Measurements from ENCODE around the gene SEMA4G.

The SEMA4G gene

DNA sequence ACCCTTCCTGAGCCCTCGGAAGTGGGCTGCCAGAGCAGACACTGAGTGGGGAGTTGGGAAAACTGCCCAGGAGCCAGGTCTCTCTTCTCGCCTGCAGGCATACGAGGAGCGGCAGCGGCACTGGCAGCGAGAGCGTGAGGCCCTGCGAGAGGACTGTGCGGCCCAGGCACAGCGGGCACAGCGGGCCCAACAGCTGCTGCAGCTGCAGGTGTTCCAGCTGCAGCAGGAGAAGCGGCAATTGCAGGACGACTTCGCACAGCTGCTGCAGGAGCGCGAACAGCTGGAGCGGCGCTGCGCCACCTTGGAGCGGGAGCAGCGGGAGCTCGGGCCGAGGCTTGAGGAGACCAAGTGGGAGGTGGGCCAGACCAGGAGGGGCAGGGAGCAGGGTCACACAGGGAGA lies 36.1 kb downstream of the SEMA4G start:
- no peaks in the 10 kb centered on the region for H3K9me3 Mint-ChIP-seq
- H3K36me3 Mint-ChIP-seq (ENCODE audit: low read depth): no peaks in the 10 kb centered on the region
- H3K27me3 Mint-ChIP-seq: no peaks in the 10 kb centered on the region
- no peak for ATAC-seq
- H3K27ac Mint-ChIP-seq: no peak overlapping the region
- no peak overlapping the region for H3K4me3 Mint-ChIP-seq
- DNase-seq: no peak
- H3K4me1 Mint-ChIP-seq: peaks cover 5% of the 10 kb centered on the region

DNA sequence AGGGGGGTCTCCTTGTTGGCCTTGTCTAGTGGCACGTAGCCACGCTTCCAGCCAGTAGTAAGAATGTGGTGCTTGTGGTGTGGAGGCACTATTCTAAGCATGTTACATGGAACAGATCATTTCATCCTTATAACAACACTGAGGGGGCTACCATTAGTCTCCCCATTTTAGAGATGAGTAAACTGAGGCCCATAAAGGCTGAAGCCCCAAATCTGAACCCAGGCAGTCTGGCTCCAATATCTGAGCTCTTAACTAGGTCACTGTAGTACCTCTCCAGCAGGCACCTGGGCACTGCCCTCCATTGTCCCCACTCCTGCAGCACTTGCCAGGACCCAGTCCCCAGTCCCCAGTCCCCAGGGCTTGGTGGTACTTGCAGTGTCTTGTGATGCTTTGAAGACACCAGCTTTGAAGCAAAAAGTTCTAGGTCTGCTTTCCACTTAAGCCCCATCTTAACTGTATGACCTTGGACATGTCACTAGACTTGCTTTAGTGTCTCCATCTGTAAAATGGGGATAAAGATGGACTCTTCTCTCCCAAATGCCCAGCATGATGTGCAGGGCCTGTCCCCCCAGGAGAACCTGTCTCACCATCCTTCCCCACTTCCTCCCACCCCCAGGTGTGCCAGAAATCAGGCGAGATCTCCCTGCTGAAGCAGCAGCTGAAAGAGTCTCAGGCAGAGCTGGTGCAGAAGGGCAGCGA lies 36.7 kb downstream of the SEMA4G start:
- no peaks in the 10 kb centered on the region for H3K27me3 Mint-ChIP-seq
- H3K27ac Mint-ChIP-seq: no peak overlapping the region
- peaks cover 2% of the 10 kb centered on the region for H3K4me1 Mint-ChIP-seq
- no peaks in the 10 kb centered on the region for H3K36me3 Mint-ChIP-seq (ENCODE audit: low read depth)
- DNase-seq (no peak), ATAC-seq (no peak)
- H3K4me3 Mint-ChIP-seq: no peak overlapping the region
- no peaks in the 10 kb centered on the region for H3K9me3 Mint-ChIP-seq

DNA sequence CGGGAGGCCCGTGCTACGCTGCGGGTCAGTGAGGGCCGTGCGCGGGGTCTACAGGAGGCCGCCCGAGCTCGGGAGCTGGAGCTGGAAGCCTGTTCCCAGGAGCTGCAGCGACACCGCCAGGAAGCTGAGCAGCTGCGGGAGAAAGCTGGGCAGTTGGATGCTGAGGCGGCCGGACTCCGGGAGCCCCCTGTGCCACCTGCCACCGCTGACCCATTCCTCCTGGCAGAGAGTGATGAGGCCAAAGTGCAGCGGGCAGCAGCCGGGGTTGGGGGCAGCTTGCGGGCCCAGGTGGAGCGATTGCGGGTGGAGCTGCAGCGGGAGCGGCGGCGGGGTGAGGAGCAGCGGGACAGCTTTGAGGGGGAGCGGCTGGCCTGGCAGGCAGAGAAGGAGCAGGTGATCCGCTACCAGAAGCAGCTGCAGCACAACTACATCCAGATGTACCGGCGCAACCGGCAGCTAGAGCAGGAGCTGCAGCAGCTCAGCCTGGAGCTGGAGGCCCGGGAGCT lies 37.3 kb downstream of the SEMA4G start:
- DNase-seq (no peak), ATAC-seq (no peak)
- no peak overlapping the region for H3K27ac Mint-ChIP-seq

DNA sequence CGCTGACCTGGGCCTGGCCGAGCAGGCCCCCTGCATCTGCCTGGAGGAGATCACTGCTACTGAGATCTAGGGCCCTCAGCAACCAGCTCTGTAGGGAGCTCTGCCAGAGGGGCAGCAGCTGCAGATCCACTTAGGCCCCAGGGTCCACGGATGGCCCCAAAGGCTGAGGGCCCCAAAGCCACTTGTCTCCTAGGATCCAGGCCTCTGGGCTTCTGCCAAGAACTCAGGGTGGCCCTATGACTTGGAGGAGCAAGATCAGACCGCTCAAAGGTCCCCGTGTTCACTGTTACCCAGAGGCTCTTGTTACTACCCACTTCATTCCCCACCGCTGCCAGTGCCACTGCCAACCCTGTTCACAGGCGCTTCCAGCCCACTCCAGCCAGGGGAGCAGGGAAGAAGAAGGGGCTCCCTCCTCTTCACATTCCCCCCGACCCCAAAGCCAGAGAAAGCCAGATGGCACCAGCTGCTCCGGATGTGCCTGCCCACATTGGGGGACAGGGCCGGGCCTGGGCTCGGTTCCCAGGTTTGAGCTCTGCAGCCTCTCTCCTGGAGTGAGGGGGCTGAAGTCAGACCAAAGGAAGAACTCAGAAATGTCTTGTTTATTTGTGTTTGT lies 37.9 kb downstream of the SEMA4G start:
- Mint-ChIP-seq H3K36me3 (ENCODE audit: low read depth) (no peaks in the 10 kb centered on the region), H3K27me3 (no peaks in the 10 kb centered on the region), H3K9me3 (no peaks in the 10 kb centered on the region), H3K4me3 (no peak overlapping the region), H3K27ac (no peak overlapping the region), H3K4me1 (no peaks in the 10 kb centered on the region)
- no peak for ATAC-seq
- no peak for DNase-seq

More for the DNA sequence above, 37.3 kb downstream of the SEMA4G start:
- H3K4me1 Mint-ChIP-seq: no peaks in the 10 kb centered on the region
- no peaks in the 10 kb centered on the region for H3K9me3 Mint-ChIP-seq
- H3K36me3 Mint-ChIP-seq (ENCODE audit: low read depth): no peaks in the 10 kb centered on the region
- H3K4me3 Mint-ChIP-seq: no peak overlapping the region
- H3K27me3 Mint-ChIP-seq: no peaks in the 10 kb centered on the region

DNA sequence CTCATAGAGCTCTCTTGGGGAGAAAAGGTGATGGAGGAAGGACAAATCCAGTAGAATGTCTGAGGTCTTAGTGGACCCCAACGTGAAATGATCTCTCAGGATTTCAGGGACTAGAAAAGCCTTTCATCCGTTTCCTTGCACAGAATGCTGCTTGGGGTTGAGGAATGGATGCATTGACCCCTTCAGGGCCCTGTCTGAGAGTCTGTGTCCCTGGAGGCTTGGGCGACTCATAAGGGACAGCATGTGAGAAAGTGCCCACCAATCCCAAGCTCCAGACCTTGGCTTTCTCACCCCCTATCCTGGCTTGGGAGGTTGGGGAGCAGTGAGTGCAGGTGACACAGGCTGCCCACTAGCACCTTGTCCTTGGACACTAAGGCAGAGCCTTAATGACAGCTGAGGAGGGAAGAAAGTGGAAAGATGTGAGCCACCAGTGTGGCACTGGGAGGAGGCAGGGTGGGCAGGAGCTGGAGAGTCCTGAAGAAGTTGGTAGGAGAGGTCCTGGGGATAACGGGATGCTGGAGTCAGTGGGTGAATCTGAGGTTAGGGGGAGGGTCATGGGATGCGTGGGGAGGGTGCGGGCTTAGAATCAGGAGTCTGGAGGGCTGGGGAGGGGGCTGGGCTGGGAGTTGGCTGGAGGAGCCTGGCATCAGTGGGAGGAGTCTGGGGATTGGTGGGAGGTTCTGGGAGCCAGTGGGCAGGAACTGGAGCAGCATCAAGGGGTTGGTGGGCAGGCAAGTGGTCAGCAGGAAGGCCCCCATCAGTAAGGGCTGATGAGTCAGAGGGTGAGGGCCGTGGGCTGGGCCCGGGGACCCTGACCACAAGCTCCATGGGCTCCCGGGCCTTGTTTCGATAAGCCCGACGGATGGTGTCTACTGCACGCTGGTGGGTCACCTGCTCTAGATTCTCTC lies 38.9 kb downstream of the SEMA4G start:
- ATAC-seq: no peak
- Mint-ChIP-seq H3K27ac (no peak overlapping the region), H3K27me3 (peaks cover 1% of the 10 kb centered on the region)

DNA sequence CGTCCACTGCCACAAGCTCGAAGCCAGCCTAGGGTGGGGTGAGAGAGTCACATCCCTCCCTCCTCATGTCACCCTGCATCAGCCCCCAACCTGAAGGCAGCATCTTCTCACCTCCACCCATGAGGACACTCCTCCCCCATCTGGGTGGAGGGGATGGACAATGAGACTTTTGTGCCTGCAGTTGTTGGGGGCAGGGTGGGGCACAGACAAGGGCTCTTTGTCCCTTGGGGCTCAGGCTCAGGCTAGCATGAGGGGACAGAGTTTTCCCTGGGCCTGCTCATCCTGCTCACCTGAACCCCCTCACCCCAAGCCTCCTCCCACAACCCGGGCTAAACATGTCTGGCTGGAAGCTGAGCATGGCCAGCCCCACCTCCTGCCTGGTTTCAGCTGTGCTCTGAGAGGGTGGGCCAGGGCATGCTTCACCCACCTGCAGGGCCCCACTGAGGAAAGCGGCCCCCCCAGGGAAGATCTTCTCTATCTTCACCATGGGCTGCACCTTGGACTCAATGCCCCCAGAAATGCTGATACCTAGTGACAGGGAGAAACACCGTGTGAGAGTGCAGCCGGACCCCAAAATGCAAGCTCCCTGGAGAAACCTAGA lies 39.6 kb downstream of the SEMA4G start:
- no peak for ATAC-seq
- DNase-seq: no peak
- peaks cover 6% of the 10 kb centered on the region for H3K27me3 Mint-ChIP-seq
- H3K4me1 Mint-ChIP-seq: peaks cover 12% of the 10 kb centered on the region
- H3K36me3 Mint-ChIP-seq (ENCODE audit: low read depth): no peaks in the 10 kb centered on the region
- no peak overlapping the region for H3K4me3 Mint-ChIP-seq
- H3K9me3 Mint-ChIP-seq: no peaks in the 10 kb centered on the region
- H3K27ac Mint-ChIP-seq: no peak overlapping the region

More for the DNA sequence above, 38.9 kb downstream of the SEMA4G start:
- Mint-ChIP-seq H3K9me3 (no peaks in the 10 kb centered on the region), H3K4me3 (no peak overlapping the region), H3K4me1 (peaks cover 7% of the 10 kb centered on the region), H3K36me3 (ENCODE audit: low read depth) (no peaks in the 10 kb centered on the region)
- DNase-seq: no peak

DNA sequence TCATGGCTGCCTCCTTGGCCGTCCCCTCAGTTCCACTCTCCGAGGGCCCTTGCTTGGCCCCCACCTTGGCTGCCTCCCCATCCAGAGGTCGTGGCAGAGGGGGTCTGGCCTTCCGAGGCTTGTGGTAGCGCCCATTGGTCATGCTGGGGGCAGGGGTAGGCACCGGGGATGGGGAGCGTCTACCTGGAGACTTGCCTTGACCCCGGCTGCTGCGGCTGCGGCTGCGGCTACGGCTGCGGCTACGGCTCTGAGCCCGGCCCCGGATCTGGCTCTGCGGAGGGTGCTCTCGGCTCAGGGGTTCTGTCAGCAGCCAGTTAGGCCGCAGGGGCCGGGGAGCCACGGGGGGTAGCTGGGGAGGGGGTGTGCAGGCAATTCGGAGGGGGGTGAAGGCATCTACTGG lies 41.0 kb downstream of the SEMA4G start:
- peaks cover 12% of the 10 kb centered on the region for H3K27me3 Mint-ChIP-seq
- DNase-seq (no peak), ATAC-seq (no peak)
- H3K9me3 Mint-ChIP-seq: no peaks in the 10 kb centered on the region
- peaks cover 26% of the 10 kb centered on the region for H3K4me1 Mint-ChIP-seq
- H3K36me3 Mint-ChIP-seq (ENCODE audit: low read depth): no peaks in the 10 kb centered on the region
- H3K27ac Mint-ChIP-seq: no peak overlapping the region
- H3K4me3 Mint-ChIP-seq: no peak overlapping the region

DNA sequence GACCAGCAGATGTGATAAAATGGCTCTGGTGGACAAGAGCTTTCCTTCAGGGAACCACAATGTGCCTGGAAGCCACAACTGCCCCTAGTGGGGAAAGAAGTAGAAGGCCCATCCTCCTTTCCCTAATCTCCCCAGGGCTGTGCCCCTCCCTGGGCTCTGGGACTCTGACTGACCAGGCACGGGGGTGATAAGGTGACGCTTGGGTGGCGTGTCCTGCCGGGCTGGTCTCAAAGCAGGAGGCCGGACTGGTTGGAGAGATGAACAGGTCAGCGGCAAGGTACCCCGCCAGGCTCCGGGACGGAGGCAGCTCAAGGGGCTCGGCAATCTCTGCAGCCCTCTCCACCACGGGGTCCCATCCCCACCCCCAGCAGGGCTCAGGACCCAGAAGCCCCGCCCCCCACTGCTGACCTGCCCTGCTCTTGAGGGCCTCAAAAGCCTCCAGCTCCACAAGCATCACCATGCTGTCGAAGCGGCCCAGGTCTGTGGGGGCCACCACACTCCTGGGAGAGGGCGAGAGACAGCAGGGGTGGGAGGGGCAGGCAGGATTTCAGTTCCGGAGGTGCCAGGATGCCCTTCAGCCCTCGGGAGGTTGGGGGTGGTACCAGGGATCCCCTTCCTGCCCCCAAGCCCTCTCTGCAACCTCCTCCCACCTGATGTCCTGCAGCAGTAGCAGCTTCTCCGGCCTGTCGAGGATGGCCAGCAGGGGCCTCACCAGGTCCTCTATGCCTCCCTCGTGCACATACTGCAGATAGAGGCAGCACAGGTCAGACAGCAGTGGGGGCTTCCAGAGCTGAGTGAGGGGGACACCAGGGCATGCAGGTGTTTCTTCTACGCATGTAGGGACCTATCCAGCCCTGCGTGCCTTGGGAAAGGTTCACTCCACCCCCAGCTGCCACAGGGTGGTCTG lies 42.5 kb downstream of the SEMA4G start:
- ATAC-seq (no peak), DNase-seq (no peak)
- H3K4me3 Mint-ChIP-seq: no peak overlapping the region
- no peaks in the 10 kb centered on the region for H3K9me3 Mint-ChIP-seq
- H3K4me1 Mint-ChIP-seq: peaks cover 27% of the 10 kb centered on the region
- no peaks in the 10 kb centered on the region for H3K36me3 Mint-ChIP-seq (ENCODE audit: low read depth)
- peaks cover 18% of the 10 kb centered on the region for H3K27me3 Mint-ChIP-seq
- H3K27ac Mint-ChIP-seq: no peak overlapping the region

DNA sequence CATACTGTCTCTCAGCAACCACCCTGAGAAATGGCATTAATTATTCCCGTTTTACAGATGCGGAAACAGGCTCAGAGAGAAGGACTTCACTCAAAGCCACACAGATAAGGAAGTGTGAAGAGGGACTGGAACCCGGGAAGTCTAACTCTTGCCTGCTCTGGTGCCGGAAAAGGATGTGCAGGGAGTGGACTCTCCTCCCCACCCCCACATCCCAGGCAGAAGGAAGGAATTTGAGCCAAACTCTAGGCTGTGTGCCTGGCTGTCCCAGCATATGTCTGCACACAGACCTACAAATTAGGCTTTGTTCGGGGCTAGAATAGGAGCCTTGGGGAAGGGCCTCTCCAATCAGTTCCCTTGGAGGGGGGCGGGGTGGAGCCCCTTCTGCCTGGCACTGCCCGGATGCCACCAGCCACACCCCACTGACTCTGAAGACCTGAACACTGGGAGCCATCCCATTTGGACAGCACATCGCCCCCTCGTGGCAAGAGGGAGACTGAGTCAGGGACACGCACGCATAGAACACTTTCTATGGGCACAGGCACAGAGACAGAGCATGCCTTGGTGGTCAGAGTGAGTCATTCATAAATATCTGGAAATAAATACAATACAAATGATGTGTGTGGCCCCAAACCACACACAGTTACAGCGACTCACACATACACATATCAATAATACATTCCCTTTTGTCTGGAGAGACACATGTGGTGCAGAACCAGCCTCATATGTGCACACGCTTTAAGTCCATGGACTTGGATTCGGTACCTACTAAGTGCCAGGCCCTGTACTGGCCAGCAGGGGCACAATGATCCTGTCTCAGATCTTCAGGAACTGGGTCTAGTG lies 43.4 kb downstream of the SEMA4G start:
- H3K36me3 Mint-ChIP-seq (ENCODE audit: low read depth): no peaks in the 10 kb centered on the region

DNA sequence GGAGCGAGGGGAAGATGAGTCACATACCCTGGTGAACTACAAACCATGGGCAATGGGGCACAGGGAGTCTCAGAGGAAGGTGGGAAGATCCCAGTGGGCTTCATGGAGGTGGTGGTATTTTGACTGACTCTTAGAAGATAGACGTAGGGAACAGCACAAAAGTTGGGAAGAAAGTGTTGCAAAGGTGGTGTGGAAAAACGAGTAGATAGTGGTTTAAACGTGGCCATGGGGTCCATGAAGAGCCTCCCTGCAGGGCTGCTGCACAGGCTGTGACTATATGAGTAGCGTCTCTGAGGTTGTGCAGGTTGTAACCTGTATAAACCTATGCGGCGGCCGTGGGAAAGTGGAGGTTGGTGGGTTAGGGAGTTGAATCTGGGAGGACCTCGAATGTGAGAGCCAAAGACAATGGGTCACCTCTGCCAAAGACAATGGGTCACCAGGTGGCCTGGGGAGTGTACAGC lies 44.1 kb downstream of the SEMA4G start:
- ATAC-seq: no peak
- Mint-ChIP-seq H3K4me3 (no peak overlapping the region), H3K9me3 (no peaks in the 10 kb centered on the region), H3K4me1 (peaks cover 29% of the 10 kb centered on the region), H3K27me3 (peaks cover 29% of the 10 kb centered on the region), H3K36me3 (ENCODE audit: low read depth) (no peaks in the 10 kb centered on the region), H3K27ac (peak overlapping the region; percentile 19)
- no peak for DNase-seq

More for the DNA sequence above, 43.4 kb downstream of the SEMA4G start:
- peak; percentile 86 for DNase-seq
- peak; percentile 84 for ATAC-seq
- H3K9me3 Mint-ChIP-seq: no peaks in the 10 kb centered on the region
- H3K4me1 Mint-ChIP-seq: peaks cover 28% of the 10 kb centered on the region
- peak overlapping the region; percentile 19 for H3K27ac Mint-ChIP-seq
- peaks cover 27% of the 10 kb centered on the region for H3K27me3 Mint-ChIP-seq
- H3K4me3 Mint-ChIP-seq: no peak overlapping the region

DNA sequence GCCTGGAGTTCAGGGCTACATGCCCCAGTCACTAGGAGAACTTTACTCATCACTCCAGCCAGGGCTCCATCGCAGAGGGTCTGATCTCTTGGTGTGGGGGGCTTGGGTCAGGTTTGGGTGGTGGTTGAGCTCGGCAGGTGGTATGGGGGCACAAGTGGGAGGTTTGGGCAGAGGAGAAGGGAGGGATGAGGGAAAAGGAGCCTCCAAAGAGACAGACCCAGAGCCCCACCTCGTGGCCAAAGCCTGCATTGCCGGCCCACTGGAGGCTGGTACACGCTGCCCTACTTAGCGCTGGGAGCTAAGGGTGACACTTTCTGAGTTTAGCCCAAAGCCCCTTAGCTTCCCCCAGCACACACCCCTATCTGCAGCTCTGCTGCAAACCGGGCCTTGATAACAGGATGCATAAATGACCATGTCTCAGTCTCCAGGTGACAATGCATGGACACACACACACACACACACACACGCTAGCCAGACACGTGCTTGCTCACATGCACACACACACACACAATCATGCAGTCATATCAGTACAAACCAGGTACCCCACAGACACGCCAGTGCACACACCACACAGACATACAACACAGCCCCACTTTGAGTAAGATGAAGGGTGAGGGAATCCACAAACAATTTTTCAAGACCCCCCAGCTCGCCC lies 45.1 kb downstream of the SEMA4G start:
- no peaks in the 10 kb centered on the region for H3K9me3 Mint-ChIP-seq
- H3K36me3 Mint-ChIP-seq (ENCODE audit: low read depth): no peaks in the 10 kb centered on the region
- H3K27me3 Mint-ChIP-seq: peaks cover 36% of the 10 kb centered on the region
- no peak overlapping the region for H3K27ac Mint-ChIP-seq
- ATAC-seq: peak; percentile 16
- DNase-seq: peak; percentile 88
- peaks cover 32% of the 10 kb centered on the region for H3K4me1 Mint-ChIP-seq
- no peak overlapping the region for H3K4me3 Mint-ChIP-seq

DNA sequence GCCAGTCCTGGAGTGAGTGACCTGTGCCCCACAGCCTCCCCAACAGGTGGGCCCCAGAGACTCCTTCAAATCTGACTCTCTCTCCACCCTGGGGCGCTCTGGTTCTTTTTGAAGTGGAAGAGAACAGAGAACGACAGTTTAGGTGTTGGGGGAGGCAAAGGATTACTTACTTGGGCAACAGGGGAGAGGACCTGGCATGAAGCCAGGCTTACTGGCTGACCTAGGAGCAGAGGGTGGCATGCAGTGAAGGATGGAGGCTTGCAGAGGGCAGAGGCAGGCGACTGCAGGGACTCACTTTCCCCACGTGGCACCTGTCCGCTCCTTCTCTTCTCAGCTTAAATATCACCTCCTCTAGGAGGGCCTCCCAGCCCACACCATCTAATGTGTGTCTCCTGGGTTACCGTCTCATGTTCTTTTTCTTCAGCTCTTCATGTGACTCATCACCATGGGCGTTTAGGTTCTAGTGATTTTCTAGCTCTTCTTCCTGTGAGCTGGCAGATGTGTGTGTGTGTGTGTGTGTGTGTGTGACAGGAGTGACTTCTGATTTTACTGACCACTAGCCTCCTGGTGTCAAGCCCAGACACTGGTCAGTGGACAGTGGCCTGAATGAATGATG lies 45.8 kb downstream of the SEMA4G start:
- Mint-ChIP-seq H3K4me1 (peaks cover 34% of the 10 kb centered on the region), H3K9me3 (no peaks in the 10 kb centered on the region), H3K4me3 (no peak overlapping the region), H3K27me3 (peaks cover 42% of the 10 kb centered on the region), H3K27ac (peak overlapping the region; percentile 27), H3K36me3 (ENCODE audit: low read depth) (no peaks in the 10 kb centered on the region)
- DNase-seq (no peak), ATAC-seq (peak; percentile 50)
